GM23338 (cell line): ENCODE measurements around the gene MORC2. TPM values are rescaled to one million over a fixed set of nuclear protein-coding genes. Genes with fewer than 3 reads are reported as not detected.

Experiments used
- ATAC-seq: fragments of 200-7000 bp; cut with Tn5 transposase; 3 replicates; pipeline ENCODE4 v1.9.1; 2020
- DNase-seq: peaks from one replicate; pipeline ENCODE4 v3.0.0-alpha.2; 2015; ENCODE audit warnings: low spot score
- H2AFZ ChIP-seq: fragments of 200-600 bp; sonication (generic); 2 replicates; pipeline ENCODE4 v1.8.0; 2016; ENCODE audit warnings: antibody characterized with exemption, mild to moderate bottlenecking, moderate library complexity
- H3F3A ChIP-seq: fragments of 200-600 bp; sonication (generic); replicated peaks from 2 replicates; pipeline ENCODE4 v1.8.0; 2017; ENCODE audit warnings: antibody characterized with exemption, mixed run types, low read depth
- H3K27ac ChIP-seq: fragments of 200-600 bp; sonication (generic); 2 replicates; pipeline ENCODE4 v1.6.1; 2016; ENCODE audit warnings: low read depth
- H3K27me3 ChIP-seq: fragments of 200-600 bp; sonication (generic); 2 replicates; pipeline ENCODE4 v1.8.0; 2016; ENCODE audit warnings: mild to moderate bottlenecking, mixed run types, moderate library complexity; ENCODE audit not compliant: insufficient read depth
- H3K36me3 ChIP-seq: fragments of 200-600 bp; sonication (generic); 2 replicates; pipeline ENCODE4 v1.8.0; 2016; ENCODE audit warnings: mild to moderate bottlenecking; ENCODE audit not compliant: insufficient read depth
- H3K4me1 ChIP-seq: fragments of 200-600 bp; sonication (generic); 2 replicates; pipeline ENCODE4 v1.8.0; 2016; ENCODE audit warnings: mild to moderate bottlenecking, moderate library complexity; ENCODE audit not compliant: insufficient read depth
- H3K4me2 ChIP-seq: fragments of 200-600 bp; sonication (generic); 2 replicates; pipeline ENCODE4 v1.7.1; 2017; ENCODE audit warnings: mixed run types
- H3K4me3 ChIP-seq: fragments of 200-600 bp; sonication (generic); 2 replicates; pipeline ENCODE4 v1.6.1; 2016; ENCODE audit warnings: mixed run types
- H3K79me2 ChIP-seq: fragments of 200-600 bp; sonication (generic); replicated peaks from 2 replicates; pipeline ENCODE4 v1.8.0; 2017; ENCODE audit warnings: mild to moderate bottlenecking; ENCODE audit not compliant: insufficient read depth
- H3K9me2 ChIP-seq: fragments of 200-600 bp; sonication (generic); 2 replicates; pipeline ENCODE4 v1.8.0; 2017; ENCODE audit not compliant: insufficient read depth
- H4K20me1 ChIP-seq: fragments of 200-600 bp; sonication (generic); replicated peaks from 2 replicates; pipeline ENCODE4 v1.8.0; 2017; ENCODE audit warnings: mild to moderate bottlenecking; ENCODE audit not compliant: insufficient read depth
- H3K27ac Mint-ChIP-seq: 2 replicates; pipeline ENCODE4 v1.8.0; 2020; ENCODE audit warnings: inconsistent platforms, mild to moderate bottlenecking, moderate library complexity, mixed read lengths
- H3K27me3 Mint-ChIP-seq: 3 replicates; pipeline ENCODE4 v1.8.0; 2022; ENCODE audit warnings: low read depth, mild to moderate bottlenecking, moderate library complexity, mixed read lengths, inconsistent platforms; ENCODE audit not compliant: insufficient read depth, poor library complexity
- H3K36me3 Mint-ChIP-seq: 3 replicates; pipeline ENCODE4 v1.8.0; 2021; ENCODE audit warnings: low read depth, mild to moderate bottlenecking, inconsistent platforms, moderate library complexity, mixed read lengths
- H3K4me1 Mint-ChIP-seq: 3 replicates; pipeline ENCODE4 v1.8.0; 2020; ENCODE audit warnings: mild to moderate bottlenecking, inconsistent platforms, mixed read lengths
- H3K4me3 Mint-ChIP-seq: 3 replicates; pipeline ENCODE4 v1.8.0; 2021; ENCODE audit warnings: moderate library complexity, mild to moderate bottlenecking, inconsistent platforms, mixed read lengths
- H3K9me3 Mint-ChIP-seq: 3 replicates; pipeline ENCODE4 v1.8.0; 2020; ENCODE audit warnings: moderate library complexity, mild to moderate bottlenecking, inconsistent platforms, mixed read lengths
- CREB1 ChIP-seq: fragments of 250-450 bp; sonication (Bioruptor Pico); IDR thresholded peaks from 2 replicates; pipeline ENCODE4 v1.5.0; 2020; ENCODE audit warnings: low read depth, mild to moderate bottlenecking, moderate library complexity
- EZH2phosphoT487 ChIP-seq: fragments of 200-600 bp; sonication (generic); IDR thresholded peaks from one replicate; pipeline ENCODE4 v1.8.1; 2018; ENCODE audit warnings: antibody characterized with exemption; ENCODE audit not compliant: unreplicated experiment
- NANOG ChIP-seq: IDR thresholded peaks from 2 replicates; pipeline ENCODE4 v1.6.1; 2016; ENCODE audit warnings: antibody characterized with exemption, borderline replicate concordance
- POLR2AphosphoS5 ChIP-seq: IDR thresholded peaks from 2 replicates; pipeline ENCODE4 v1.6.1; 2016; ENCODE audit warnings: antibody characterized with exemption, low read depth
- ZNF114 ChIP-seq: fragments of 250-450 bp; sonication (Bioruptor Pico); IDR thresholded peaks from 2 replicates; pipeline ENCODE4 v1.5.0; 2020; ENCODE audit warnings: mild to moderate bottlenecking, moderate library complexity
- polyA plus RNA-seq: library from polyadenylated mRNA; unstranded; fragments of >200 nt; fragmentation: Nextera tagmentation; extraction: Ambion mirVana; gene quantifications from 2 replicates; pipeline ENCODE4 v1.2.1, GENCODE V29; 2016
- total RNA-seq: library from RNA; depleted of rRNA; stranded (reverse); fragments of >200 nt; shearing (Covaris generic); gene quantifications from 2 replicates; pipeline ENCODE4 v1.2.3, GENCODE V29; 2014
- TF ChIP-seq, protein P1 (sequence below): fragments of 250-450 bp; sonication (Bioruptor Pico); IDR thresholded peaks from 2 replicates; pipeline ENCODE4 v1.5.0; 2020; ENCODE audit warnings: mild to moderate bottlenecking, moderate library complexity
- TF ChIP-seq, protein P2 (sequence below): IDR thresholded peaks from one replicate; pipeline ENCODE4 v1.6.1; 2018; ENCODE audit warnings: antibody characterized with exemption; ENCODE audit not compliant: unreplicated experiment
- TF ChIP-seq, protein P3 (sequence below), 2 experiments: fragments of 200-600 bp in 1 of 2; sonication (generic) in 1 of 2; conservative IDR thresholded peaks; 2 replicates each; pipeline versions ENCODE4 v1.5.1 to v1.6.1; 2016 to 2017; ENCODE audit warnings: antibody characterized with exemption in 2 of 2, low read depth in 2 of 2, mild to moderate bottlenecking in 2 of 2, moderate library complexity in 1 of 2

MORC2 gene
- total and polyA plus RNA-seq, 2 experiments from 2014 or later, result 33.1 to 63.8 TPM

DNA sequence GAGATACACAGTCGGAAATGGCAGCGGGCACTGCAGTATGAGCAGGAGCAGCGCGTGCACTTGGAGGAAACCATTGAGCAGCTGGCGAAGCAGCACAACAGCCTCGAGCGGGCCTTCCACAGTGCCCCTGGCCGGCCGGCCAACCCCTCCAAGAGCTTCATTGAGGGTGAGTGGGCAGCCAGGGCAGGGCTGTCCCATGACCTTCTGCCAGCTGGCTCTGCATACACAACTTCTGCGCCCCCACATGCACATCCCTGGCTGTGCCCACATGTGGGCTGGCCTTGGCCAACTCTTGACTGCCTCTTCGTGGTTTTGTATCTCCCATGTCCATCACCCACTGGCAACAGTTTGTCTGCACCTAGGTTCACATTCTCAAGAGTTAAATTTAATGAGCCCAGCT lies 81.1 kb downstream of the MORC2 start (continued):
- TF ChIP-seq, protein P1, sequence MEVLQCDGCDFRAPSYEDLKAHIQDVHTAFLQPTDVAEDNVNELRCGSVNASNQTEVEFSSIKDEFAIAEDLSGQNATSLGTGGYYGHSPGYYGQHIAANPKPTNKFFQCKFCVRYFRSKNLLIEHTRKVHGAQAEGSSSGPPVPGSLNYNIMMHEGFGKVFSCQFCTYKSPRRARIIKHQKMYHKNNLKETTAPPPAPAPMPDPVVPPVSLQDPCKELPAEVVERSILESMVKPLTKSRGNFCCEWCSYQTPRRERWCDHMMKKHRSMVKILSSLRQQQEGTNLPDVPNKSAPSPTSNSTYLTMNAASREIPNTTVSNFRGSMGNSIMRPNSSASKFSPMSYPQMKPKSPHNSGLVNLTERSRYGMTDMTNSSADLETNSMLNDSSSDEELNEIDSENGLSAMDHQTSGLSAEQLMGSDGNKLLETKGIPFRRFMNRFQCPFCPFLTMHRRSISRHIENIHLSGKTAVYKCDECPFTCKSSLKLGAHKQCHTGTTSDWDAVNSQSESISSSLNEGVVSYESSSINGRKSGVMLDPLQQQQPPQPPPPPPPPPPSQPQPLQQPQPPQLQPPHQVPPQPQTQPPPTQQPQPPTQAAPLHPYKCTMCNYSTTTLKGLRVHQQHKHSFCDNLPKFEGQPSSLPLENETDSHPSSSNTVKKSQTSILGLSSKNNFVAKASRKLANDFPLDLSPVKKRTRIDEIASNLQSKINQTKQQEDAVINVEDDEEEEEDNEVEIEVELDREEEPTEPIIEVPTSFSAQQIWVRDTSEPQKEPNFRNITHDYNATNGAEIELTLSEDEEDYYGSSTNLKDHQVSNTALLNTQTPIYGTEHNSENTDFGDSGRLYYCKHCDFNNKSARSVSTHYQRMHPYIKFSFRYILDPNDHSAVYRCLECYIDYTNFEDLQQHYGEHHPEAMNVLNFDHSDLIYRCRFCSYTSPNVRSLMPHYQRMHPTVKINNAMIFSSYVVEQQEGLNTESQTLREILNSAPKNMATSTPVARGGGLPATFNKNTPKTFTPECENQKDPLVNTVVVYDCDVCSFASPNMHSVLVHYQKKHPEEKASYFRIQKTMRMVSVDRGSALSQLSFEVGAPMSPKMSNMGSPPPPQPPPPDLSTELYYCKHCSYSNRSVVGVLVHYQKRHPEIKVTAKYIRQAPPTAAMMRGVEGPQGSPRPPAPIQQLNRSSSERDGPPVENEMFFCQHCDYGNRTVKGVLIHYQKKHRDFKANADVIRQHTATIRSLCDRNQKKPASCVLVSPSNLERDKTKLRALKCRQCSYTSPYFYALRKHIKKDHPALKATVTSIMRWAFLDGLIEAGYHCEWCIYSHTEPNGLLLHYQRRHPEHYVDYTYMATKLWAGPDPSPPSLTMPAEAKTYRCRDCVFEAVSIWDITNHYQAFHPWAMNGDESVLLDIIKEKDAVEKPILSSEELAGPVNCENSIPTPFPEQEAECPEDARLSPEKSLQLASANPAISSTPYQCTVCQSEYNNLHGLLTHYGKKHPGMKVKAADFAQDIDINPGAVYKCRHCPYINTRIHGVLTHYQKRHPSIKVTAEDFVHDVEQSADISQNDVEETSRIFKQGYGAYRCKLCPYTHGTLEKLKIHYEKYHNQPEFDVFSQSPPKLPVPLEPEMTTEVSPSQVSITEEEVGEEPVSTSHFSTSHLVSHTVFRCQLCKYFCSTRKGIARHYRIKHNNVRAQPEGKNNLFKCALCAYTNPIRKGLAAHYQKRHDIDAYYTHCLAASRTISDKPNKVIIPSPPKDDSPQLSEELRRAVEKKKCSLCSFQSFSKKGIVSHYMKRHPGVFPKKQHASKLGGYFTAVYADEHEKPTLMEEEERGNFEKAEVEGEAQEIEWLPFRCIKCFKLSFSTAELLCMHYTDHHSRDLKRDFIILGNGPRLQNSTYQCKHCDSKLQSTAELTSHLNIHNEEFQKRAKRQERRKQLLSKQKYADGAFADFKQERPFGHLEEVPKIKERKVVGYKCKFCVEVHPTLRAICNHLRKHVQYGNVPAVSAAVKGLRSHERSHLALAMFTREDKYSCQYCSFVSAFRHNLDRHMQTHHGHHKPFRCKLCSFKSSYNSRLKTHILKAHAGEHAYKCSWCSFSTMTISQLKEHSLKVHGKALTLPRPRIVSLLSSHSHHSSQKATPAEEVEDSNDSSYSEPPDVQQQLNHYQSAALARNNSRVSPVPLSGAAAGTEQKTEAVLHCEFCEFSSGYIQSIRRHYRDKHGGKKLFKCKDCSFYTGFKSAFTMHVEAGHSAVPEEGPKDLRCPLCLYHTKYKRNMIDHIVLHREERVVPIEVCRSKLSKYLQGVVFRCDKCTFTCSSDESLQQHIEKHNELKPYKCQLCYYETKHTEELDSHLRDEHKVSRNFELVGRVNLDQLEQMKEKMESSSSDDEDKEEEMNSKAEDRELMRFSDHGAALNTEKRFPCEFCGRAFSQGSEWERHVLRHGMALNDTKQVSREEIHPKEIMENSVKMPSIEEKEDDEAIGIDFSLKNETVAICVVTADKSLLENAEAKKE (CRISPR knock-in tag), result no peak
- TF ChIP-seq EZH2phosphoT487 (no peak), ZNF114 (no peak)
- TF ChIP-seq, protein P2, sequence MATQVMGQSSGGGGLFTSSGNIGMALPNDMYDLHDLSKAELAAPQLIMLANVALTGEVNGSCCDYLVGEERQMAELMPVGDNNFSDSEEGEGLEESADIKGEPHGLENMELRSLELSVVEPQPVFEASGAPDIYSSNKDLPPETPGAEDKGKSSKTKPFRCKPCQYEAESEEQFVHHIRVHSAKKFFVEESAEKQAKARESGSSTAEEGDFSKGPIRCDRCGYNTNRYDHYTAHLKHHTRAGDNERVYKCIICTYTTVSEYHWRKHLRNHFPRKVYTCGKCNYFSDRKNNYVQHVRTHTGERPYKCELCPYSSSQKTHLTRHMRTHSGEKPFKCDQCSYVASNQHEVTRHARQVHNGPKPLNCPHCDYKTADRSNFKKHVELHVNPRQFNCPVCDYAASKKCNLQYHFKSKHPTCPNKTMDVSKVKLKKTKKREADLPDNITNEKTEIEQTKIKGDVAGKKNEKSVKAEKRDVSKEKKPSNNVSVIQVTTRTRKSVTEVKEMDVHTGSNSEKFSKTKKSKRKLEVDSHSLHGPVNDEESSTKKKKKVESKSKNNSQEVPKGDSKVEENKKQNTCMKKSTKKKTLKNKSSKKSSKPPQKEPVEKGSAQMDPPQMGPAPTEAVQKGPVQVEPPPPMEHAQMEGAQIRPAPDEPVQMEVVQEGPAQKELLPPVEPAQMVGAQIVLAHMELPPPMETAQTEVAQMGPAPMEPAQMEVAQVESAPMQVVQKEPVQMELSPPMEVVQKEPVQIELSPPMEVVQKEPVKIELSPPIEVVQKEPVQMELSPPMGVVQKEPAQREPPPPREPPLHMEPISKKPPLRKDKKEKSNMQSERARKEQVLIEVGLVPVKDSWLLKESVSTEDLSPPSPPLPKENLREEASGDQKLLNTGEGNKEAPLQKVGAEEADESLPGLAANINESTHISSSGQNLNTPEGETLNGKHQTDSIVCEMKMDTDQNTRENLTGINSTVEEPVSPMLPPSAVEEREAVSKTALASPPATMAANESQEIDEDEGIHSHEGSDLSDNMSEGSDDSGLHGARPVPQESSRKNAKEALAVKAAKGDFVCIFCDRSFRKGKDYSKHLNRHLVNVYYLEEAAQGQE, result no peak

DNA sequence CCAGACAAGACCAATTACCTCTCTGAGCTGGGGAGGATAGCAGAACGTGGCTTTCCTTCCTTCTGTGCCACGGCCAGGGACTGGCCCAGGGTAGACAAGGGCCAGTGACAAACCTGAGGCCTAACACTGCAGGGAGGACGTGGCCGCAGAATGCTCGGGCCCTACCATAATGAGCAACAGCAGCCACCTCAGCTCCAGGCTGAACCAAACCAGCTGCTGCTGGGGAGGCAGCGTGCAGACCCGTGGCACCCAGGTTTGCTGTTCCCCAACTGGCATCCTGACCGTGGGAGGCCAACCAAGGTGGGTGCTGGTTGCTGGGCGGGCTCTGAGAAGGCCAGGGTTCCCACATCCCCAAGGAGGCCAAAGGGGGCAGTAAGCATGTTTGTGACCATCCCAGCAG lies 83.0 kb downstream of the MORC2 start:
- H3K4me3 ChIP-seq, result no peak overlapping the region
- H2AFZ ChIP-seq, result no peak overlapping the region
- H3K27me3 ChIP-seq, result no peaks in the 10 kb centered on the region
- DNase-seq (no peak), ATAC-seq (no peak)
- H3K4me2 ChIP-seq, result no peak overlapping the region
- H3K36me3 ChIP-seq, result no peaks in the 10 kb centered on the region
- no peak overlapping the region for H3K27ac ChIP-seq
- no peaks in the 10 kb centered on the region for H3K9me3 Mint-ChIP-seq
- TF ChIP-seq NANOG (no peak), ZNF114 (no peak), CREB1 (CRISPR knock-in tag) (no peak), POLR2AphosphoS5 (no peak)
- TF ChIP-seq, protein P2, result no peak
- TF ChIP-seq, protein P3, sequence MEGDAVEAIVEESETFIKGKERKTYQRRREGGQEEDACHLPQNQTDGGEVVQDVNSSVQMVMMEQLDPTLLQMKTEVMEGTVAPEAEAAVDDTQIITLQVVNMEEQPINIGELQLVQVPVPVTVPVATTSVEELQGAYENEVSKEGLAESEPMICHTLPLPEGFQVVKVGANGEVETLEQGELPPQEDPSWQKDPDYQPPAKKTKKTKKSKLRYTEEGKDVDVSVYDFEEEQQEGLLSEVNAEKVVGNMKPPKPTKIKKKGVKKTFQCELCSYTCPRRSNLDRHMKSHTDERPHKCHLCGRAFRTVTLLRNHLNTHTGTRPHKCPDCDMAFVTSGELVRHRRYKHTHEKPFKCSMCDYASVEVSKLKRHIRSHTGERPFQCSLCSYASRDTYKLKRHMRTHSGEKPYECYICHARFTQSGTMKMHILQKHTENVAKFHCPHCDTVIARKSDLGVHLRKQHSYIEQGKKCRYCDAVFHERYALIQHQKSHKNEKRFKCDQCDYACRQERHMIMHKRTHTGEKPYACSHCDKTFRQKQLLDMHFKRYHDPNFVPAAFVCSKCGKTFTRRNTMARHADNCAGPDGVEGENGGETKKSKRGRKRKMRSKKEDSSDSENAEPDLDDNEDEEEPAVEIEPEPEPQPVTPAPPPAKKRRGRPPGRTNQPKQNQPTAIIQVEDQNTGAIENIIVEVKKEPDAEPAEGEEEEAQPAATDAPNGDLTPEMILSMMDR (conservative IDR thresholded peaks at IDR 0.05; ENCODE audit: low read depth in 2 of 2), result no peak
- H3K27ac Mint-ChIP-seq, result no peak overlapping the region
- peaks cover 5% of the 10 kb centered on the region; the same call in 1 of the 2 replicates for H3K4me1 ChIP-seq
- H3K9me2 ChIP-seq, result no peaks in the 10 kb centered on the region
- no peaks in the 10 kb centered on the region for H3F3A ChIP-seq
- H3K27me3 Mint-ChIP-seq, result peaks cover 11% of the 10 kb centered on the region
- no peaks in the 10 kb centered on the region for H3K79me2 ChIP-seq
- peaks cover 7% of the 10 kb centered on the region; the same call in 1 of the 3 replicates for H3K36me3 Mint-ChIP-seq
- no peak overlapping the region for H3K4me3 Mint-ChIP-seq
- H4K20me1 ChIP-seq, result no peaks in the 10 kb centered on the region
- peaks cover 15% of the 10 kb centered on the region for H3K4me1 Mint-ChIP-seq
